ENCODE data around the gene NXNL2. TPM values are rescaled to one million over a fixed set of nuclear protein-coding genes. Genes with fewer than 3 reads are reported as not detected.

NXNL2 gene
- total and polyA plus RNA-seq, 4 donors, result 0.09 to 0.14 TPM; not detected in 2

DNA sequence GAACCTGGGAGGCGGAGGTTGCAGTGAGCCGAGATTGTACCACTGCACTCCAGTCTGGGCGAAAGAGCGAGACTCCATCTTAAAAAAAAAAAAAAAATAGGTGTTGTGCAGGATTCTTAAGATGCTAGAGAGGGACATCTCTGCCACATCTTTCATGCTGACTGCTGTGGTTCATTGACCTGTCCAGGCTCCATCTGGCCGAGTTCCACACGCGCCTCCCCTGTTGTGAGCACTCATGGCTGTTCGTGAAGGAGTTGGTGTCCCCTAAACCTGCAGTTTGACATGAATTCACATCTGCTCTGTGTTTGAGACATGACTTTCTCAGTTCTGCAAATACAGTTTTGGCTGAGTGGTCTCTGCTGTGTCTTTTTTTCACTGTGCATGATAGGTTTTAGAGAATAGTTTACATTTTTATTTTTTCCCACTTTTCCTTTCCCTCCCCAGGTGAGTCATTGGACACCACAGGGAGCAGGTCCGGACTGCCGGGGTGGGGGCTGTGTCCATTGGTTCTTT lies 5.3 kb downstream of the NXNL2 start:
- no peak for DNase-seq (ENCODE audit: low spot score)
- H3K9me3 ChIP-seq (ENCODE audit: control insufficient read depth in 4 of 4, low read length in 3 of 4), result no peaks in the 10 kb centered on the region
- no peaks in the 10 kb centered on the region for H3K36me3 ChIP-seq (ENCODE audit: control insufficient read depth in 4 of 4, insufficient read depth in 3 of 4, low read depth in 1 of 4, low read length in 3 of 4)
- 90% methylated on average over 10 of the region's 10 CpGs for WGBS
- H3K27me3 ChIP-seq (ENCODE audit: control insufficient read depth in 4 of 4, insufficient read depth in 4 of 4, low read length in 3 of 4), result peaks cover 0 to 5% (median 2%) of the 10 kb centered on the region in 4 donors
- no peak overlapping the region for H3K27ac ChIP-seq (ENCODE audit: low read depth in 1 of 2, low read length in 2 of 2)
- TF ChIP-seq YY1 (IDR thresholded peaks at IDR 0.05), result no peak
- no peak overlapping the region for H3K9ac ChIP-seq (ENCODE audit: low read depth in 1 of 2, low read length in 2 of 2)
- no peak overlapping the region for H3K4me3 ChIP-seq (ENCODE audit: low read depth in 1 of 3, low read length in 3 of 3)
- H3K4me1 ChIP-seq (ENCODE audit: control insufficient read depth in 4 of 4, insufficient read depth in 4 of 4, low read length in 3 of 4), result peaks cover 2 to 9% (median 5%) of the 10 kb centered on the region in 4 donors

DNA sequence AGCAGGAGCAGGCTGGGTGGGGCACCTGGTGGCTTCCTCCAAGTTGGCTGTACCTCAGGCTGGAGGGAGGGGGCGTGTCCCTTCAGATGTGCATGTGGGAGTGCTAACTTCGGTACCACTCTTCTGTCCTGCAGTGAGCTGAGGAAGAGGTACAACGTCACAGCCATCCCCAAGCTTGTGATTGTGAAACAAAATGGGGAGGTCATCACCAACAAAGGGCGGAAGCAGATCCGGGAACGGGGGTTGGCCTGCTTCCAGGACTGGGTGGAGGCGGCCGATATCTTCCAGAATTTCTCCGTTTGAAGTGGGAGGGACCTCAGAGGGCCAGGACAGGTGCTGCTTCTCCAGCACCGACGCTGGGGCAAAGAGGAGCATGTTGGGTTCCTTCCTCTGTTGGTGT lies 9.3 kb downstream of the NXNL2 start:
- no peak for DNase-seq (ENCODE audit: low spot score)
- no peak overlapping the region for H3K9ac ChIP-seq (ENCODE audit: low read depth in 1 of 2, low read length in 2 of 2)
- 37% methylated on average over 11 of the region's 11 CpGs for WGBS
- no peak for TF ChIP-seq CTCF (IDR thresholded peaks at IDR 0.05; ENCODE audit: low read depth, low read length, missing input control)
- TF ChIP-seq, protein P1, sequence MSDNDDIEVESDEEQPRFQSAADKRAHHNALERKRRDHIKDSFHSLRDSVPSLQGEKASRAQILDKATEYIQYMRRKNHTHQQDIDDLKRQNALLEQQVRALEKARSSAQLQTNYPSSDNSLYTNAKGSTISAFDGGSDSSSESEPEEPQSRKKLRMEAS (IDR thresholded peaks at IDR 0.05), result no peak
- TF ChIP-seq ATF3 (IDR thresholded peaks at IDR 0.05), result no peak
- TF ChIP-seq YY1 (IDR thresholded peaks at IDR 0.05), result no peak
- no peak for TF ChIP-seq NR2F2 (IDR thresholded peaks at IDR 0.05)
- peaks cover 0 to 2% (median 0%) of the 10 kb centered on the region in 4 donors for H3K27me3 ChIP-seq (ENCODE audit: control insufficient read depth in 4 of 4, insufficient read depth in 4 of 4, low read length in 3 of 4)
- no peak overlapping the region for H3K4me3 ChIP-seq (ENCODE audit: low read depth in 1 of 3, low read length in 3 of 3)
- no peaks in the 10 kb centered on the region for H3K36me3 ChIP-seq (ENCODE audit: control insufficient read depth in 4 of 4, insufficient read depth in 3 of 4, low read depth in 1 of 4, low read length in 3 of 4)
- H3K4me1 ChIP-seq (ENCODE audit: control insufficient read depth in 4 of 4, insufficient read depth in 4 of 4, low read length in 3 of 4), result no peaks in the 10 kb centered on the region
- H3K27ac ChIP-seq (ENCODE audit: low read depth in 1 of 2, low read length in 2 of 2), result no peak overlapping the region
- H3K9me3 ChIP-seq (ENCODE audit: control insufficient read depth in 4 of 4, low read length in 3 of 4), result peaks cover 0 to 2% (median 0%) of the 10 kb centered on the region in 4 donors

GRCh38 chr9:88551546-88552137 lies 16.7 kb downstream of the NXNL2 start:
- H3K9me3 ChIP-seq (ENCODE audit: control insufficient read depth in 4 of 4, low read length in 3 of 4), result peaks cover 0 to 2% (median 0%) of the 10 kb centered on the region in 4 donors
- no peaks in the 10 kb centered on the region for H3K27me3 ChIP-seq (ENCODE audit: control insufficient read depth in 4 of 4, insufficient read depth in 4 of 4, low read length in 3 of 4)
- H3K36me3 ChIP-seq (ENCODE audit: control insufficient read depth in 4 of 4, insufficient read depth in 3 of 4, low read depth in 1 of 4, low read length in 3 of 4), result no peaks in the 10 kb centered on the region
- H3K4me1 ChIP-seq (ENCODE audit: control insufficient read depth in 4 of 4, insufficient read depth in 4 of 4, low read length in 3 of 4), result no peaks in the 10 kb centered on the region
- DNase-seq (ENCODE audit: low spot score), result no peak
- H3K9ac ChIP-seq (ENCODE audit: low read depth in 1 of 2, low read length in 2 of 2), result no peak overlapping the region
- TF ChIP-seq YY1 (IDR thresholded peaks at IDR 0.05) (no peak), ATF3 (IDR thresholded peaks at IDR 0.05) (no peak), TAF1 (conservative IDR thresholded peaks at IDR 0.05) (no peak), RAD21 (IDR thresholded peaks at IDR 0.05) (no peak), RXRA (IDR thresholded peaks at IDR 0.05) (no peak), HNF4G (IDR thresholded peaks at IDR 0.05) (no peak)
- TF ChIP-seq, protein P2, sequence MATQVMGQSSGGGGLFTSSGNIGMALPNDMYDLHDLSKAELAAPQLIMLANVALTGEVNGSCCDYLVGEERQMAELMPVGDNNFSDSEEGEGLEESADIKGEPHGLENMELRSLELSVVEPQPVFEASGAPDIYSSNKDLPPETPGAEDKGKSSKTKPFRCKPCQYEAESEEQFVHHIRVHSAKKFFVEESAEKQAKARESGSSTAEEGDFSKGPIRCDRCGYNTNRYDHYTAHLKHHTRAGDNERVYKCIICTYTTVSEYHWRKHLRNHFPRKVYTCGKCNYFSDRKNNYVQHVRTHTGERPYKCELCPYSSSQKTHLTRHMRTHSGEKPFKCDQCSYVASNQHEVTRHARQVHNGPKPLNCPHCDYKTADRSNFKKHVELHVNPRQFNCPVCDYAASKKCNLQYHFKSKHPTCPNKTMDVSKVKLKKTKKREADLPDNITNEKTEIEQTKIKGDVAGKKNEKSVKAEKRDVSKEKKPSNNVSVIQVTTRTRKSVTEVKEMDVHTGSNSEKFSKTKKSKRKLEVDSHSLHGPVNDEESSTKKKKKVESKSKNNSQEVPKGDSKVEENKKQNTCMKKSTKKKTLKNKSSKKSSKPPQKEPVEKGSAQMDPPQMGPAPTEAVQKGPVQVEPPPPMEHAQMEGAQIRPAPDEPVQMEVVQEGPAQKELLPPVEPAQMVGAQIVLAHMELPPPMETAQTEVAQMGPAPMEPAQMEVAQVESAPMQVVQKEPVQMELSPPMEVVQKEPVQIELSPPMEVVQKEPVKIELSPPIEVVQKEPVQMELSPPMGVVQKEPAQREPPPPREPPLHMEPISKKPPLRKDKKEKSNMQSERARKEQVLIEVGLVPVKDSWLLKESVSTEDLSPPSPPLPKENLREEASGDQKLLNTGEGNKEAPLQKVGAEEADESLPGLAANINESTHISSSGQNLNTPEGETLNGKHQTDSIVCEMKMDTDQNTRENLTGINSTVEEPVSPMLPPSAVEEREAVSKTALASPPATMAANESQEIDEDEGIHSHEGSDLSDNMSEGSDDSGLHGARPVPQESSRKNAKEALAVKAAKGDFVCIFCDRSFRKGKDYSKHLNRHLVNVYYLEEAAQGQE (IDR thresholded peaks at IDR 0.05), result no peak
- H3K27ac ChIP-seq (ENCODE audit: low read depth in 1 of 2, low read length in 2 of 2), result no peak overlapping the region
- no peak overlapping the region for H3K4me3 ChIP-seq (ENCODE audit: low read depth in 1 of 3, low read length in 3 of 3)
- WGBS, result 48% methylated on average over 2 of the region's 2 CpGs

Measured in liver (tissue), 9 donors.